Duodenal mucosa (tissue), 2 donors: ENCODE data around the gene GPD1L.
"Not testable (repeated sequence)": the region's sequence is repeated elsewhere in the genome, so short reads cannot be mapped to it uniquely, and the experiment has no call there.

Source experiments
- H3K27ac ChIP-seq: one replicate; pipeline ENCODE4 v1.7.0; 2013; ENCODE audit warnings: low read depth, low read length
- H3K27me3 ChIP-seq, 2 donors: one replicate each; pipeline ENCODE4 v1.7.0; 2013; ENCODE audit warnings: low read length in 2 of 2, control low read depth in 1 of 2; ENCODE audit not compliant: insufficient read depth in 2 of 2, control insufficient read depth in 1 of 2
- H3K36me3 ChIP-seq, 2 donors: one replicate each; pipeline ENCODE4 v1.7.0; 2013; ENCODE audit warnings: low read length in 2 of 2, control low read depth in 1 of 2; ENCODE audit not compliant: insufficient read depth in 2 of 2, control insufficient read depth in 1 of 2
- H3K4me1 ChIP-seq, 2 donors: one replicate each; pipeline ENCODE4 v1.7.0; 2013; ENCODE audit warnings: low read length in 2 of 2, control low read depth in 1 of 2; ENCODE audit not compliant: insufficient read depth in 2 of 2, control insufficient read depth in 1 of 2
- H3K4me3 ChIP-seq, 2 donors: one replicate each; pipeline ENCODE4 v1.7.0; 2013; ENCODE audit warnings: low read length in 2 of 2, low read depth in 1 of 2
- H3K9ac ChIP-seq, 2 donors: one replicate each; pipeline ENCODE4 v1.7.0; 2013; ENCODE audit warnings: low read length in 2 of 2, low read depth in 1 of 2
- H3K9me3 ChIP-seq, 2 donors: one replicate each; pipeline ENCODE4 v1.7.0; 2013; ENCODE audit warnings: low read length in 2 of 2, control low read depth in 1 of 2; ENCODE audit not compliant: control insufficient read depth in 1 of 2

GPD1L gene

GRCh38 chr3:32190556-32190955 lies 84.1 kb downstream of the GPD1L start:
- not testable (repeated sequence) for H3K9me3 ChIP-seq, H3K27ac ChIP-seq, H3K9ac ChIP-seq, H3K36me3 ChIP-seq, H3K4me1 ChIP-seq, H3K27me3 ChIP-seq, H3K4me3 ChIP-seq

DNA sequence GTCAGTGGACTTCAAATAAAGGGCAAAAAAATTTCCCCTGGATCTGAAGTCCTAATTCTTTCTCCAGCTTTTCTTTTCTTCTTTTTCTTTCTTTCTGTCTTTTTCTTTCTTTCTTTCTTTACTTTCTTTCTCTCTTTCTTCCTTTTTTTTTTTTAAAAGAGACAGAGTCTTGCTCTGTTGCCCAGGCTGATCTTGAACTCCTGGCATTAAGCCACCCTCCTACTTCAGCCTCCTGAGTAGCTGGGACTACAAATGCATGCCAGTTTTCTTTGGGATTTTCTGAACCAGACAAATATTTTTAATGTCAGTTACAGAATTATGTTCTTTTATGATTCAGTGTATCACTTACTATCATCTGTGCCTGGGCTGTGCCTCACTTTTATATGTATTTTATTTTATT lies 86.7 kb downstream of the GPD1L start:
- Histone ChIP-seq H3K4me3 (no peak overlapping the region), H3K9ac (no peak overlapping the region), H3K9me3 (no peaks in the 10 kb centered on the region), H3K27ac (no peak overlapping the region), H3K36me3 (no peaks in the 10 kb centered on the region), H3K27me3 (peaks cover 0 to 7% of the 10 kb centered on the region in 2 donors), H3K4me1 (no peaks in the 10 kb centered on the region)

- Histone ChIP-seq H3K9ac (no peak overlapping the region), H3K4me1 (no peaks in the 10 kb centered on the region), H3K4me3 (no peak overlapping the region), H3K36me3 (no peaks in the 10 kb centered on the region), H3K27ac (no peak overlapping the region), H3K27me3 (peaks cover 0 to 7% of the 10 kb centered on the region in 2 donors), H3K9me3 (no peaks in the 10 kb centered on the region)
Measured at GRCh38 chr3:32194653-32195052, 88.2 kb downstream of the GPD1L start.

DNA sequence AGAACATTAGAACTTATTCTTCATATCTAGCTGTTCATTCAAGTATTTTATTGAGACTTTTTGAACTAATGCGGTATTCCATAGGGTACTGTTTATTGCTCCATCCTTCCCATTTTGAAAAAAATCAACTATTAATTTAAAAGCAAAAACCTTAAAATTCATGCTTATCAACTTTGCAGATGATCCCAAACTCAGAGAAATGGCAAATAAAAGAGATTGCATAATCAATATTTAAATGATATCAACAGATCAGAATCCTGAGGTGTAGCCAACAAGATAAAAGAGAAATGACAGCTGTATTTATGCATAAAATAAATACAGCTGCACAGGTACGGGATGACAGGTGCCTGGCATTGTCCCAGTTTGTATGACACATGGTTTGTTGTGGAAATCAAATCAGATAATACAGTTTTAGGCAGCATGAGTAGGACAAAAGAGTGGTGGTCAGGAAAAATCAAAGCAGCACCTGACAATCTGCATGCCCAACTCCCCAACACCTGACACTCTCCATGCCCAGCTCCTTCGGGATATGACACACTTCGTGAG lies 89.6 kb downstream of the GPD1L start:
- Histone ChIP-seq H3K4me3 (no peak overlapping the region), H3K9ac (no peak overlapping the region), H3K9me3 (no peaks in the 10 kb centered on the region), H3K27ac (no peak overlapping the region), H3K4me1 (no peaks in the 10 kb centered on the region), H3K27me3 (peaks cover 0 to 7% of the 10 kb centered on the region in 2 donors), H3K36me3 (no peaks in the 10 kb centered on the region)

DNA sequence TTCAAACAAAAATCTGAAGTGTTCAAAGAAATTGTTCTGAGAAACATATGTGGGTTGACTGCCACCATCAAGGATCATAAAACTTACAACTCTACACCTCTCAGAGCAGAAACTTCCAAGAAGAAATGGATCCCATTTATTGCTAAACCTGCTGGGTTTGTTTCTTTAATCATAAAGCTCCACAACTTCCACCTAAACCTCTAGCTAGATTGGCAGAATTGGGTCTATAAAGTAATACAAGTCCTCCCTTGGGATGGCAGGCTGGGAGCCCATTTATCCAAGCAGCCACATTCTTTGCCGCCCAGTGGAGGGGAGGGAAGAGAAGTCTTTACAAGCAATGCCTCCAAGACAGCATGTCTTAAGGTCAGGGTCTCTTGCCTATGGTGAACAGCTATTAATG lies 91.6 kb downstream of the GPD1L start:
- H3K36me3 ChIP-seq = no peaks in the 10 kb centered on the region
- peaks cover 0 to 7% of the 10 kb centered on the region in 2 donors for H3K27me3 ChIP-seq
- no peaks in the 10 kb centered on the region for H3K4me1 ChIP-seq
- H3K9me3 ChIP-seq = no peaks in the 10 kb centered on the region
- no peak overlapping the region for H3K27ac ChIP-seq
- H3K4me3 ChIP-seq = no peak overlapping the region
- H3K9ac ChIP-seq = no peak overlapping the region

DNA sequence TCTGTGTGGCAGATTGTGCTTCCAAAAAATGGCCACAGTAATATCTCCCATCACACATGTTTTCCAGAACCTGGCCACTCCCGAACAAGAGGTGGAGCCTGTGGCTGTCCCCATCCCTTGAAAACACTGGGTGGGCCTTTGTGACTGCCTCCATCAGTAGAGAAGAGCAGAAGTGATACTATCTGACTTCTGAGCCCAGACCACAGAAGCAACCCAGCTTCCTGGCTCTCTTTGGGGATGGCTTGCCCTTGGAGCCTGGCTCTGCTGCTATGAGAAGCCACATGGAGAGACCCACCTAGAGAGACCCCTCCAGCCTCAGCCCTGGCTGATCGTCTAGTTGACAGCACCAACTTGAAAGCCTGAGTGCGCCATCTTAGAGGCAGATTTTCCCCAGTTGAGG lies 92.3 kb downstream of the GPD1L start:
- Histone ChIP-seq H3K27ac (no peak overlapping the region), H3K4me3 (no peak overlapping the region), H3K9ac (no peak overlapping the region), H3K4me1 (no peaks in the 10 kb centered on the region), H3K36me3 (no peaks in the 10 kb centered on the region), H3K27me3 (peaks cover 0 to 7% of the 10 kb centered on the region in 2 donors), H3K9me3 (no peaks in the 10 kb centered on the region)

DNA sequence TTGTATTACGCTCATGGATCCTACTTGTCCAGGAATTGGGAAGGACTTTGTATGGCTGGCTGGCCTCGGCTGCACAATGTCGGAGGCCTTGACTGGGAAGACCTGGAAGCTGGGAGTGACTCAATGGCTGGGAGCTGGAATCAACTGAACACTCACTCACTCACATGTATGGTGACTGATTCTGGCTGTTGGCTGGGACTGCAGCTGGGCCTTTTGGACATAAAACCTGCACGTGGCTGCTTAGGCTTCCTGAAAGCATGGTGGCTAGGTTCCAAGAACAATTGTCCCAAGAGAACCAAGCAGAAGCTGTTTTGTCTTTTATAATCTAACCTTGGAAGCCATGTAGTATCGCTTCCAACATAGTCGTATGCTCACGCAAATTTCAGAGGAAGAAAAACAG lies 94.1 kb downstream of the GPD1L start:
- Histone ChIP-seq H3K9ac (no peak overlapping the region), H3K27me3 (peaks cover 0 to 7% of the 10 kb centered on the region in 2 donors), H3K27ac (no peak overlapping the region)

DNA sequence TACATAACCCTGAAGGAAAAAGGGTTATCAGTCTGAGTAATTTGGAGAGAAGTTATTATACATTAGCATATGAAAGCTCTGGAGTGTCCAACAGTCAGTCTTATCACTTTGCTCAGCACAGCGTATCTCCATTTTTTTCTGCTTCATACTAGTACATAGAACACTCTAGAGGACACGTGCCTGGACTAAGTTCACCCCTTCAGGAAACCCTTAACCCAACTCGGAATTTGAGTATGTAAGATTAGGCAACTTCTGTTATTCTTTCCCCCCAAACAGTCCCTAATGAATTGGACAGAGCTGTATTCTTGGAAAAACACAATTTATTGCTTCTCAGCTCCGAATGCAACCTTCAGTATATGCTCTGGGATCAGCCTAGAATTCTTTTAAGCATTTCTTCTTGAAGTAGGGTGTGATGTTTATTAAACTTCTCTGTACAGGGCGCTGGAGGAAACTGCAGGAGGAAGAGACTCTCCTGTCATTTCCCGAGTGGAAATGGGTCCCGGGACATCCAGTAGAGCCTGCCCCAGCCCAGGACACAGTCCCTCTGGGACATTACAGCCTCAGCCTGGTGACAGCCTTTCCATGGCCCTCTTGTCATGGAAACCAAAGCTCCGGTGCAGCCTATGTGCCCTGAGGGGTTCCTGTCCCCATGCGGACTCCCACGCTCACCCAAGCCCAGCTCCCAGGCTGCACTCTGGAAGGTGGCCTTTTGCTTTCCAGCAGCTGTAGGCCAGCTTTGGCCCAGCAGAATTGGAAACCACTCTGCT lies 94.8 kb downstream of the GPD1L start:
- no peak overlapping the region for H3K27ac ChIP-seq
- H3K4me3 ChIP-seq = no peak overlapping the region
- H3K27me3 ChIP-seq = peaks cover 0 to 6% of the 10 kb centered on the region in 2 donors
- H3K9ac ChIP-seq = no peak overlapping the region
- no peaks in the 10 kb centered on the region for H3K36me3 ChIP-seq
- H3K9me3 ChIP-seq = no peaks in the 10 kb centered on the region
- no peaks in the 10 kb centered on the region for H3K4me1 ChIP-seq

More for the DNA sequence above, 94.1 kb downstream of the GPD1L start:
- H3K4me1 ChIP-seq = no peaks in the 10 kb centered on the region
- no peaks in the 10 kb centered on the region for H3K9me3 ChIP-seq
- no peaks in the 10 kb centered on the region for H3K36me3 ChIP-seq
- H3K4me3 ChIP-seq = no peak overlapping the region

DNA sequence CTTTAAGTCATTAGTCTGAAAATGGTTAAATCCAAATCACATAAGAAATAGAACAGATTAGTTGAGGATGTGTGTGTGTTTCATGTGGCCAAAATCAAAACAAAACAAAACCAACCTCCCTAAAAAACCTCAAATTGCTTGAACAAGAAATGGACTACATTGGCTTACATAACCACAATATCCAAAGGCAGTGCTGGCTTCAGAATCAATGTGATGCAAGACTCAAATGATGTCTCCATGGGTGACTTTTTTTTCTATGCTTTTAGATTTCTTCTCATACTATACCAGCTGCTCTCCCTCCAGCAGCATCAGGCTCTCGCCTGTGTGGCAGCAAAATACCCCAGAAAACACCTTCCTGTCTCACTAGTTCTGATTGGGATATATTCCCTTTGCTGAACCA lies 96.1 kb downstream of the GPD1L start:
- Histone ChIP-seq H3K9me3 (no peaks in the 10 kb centered on the region), H3K27me3 (no peaks in the 10 kb centered on the region), H3K9ac (no peak overlapping the region), H3K4me3 (no peak overlapping the region), H3K27ac (no peak overlapping the region), H3K36me3 (no peaks in the 10 kb centered on the region), H3K4me1 (no peaks in the 10 kb centered on the region)

- Histone ChIP-seq H3K4me1 (no peaks in the 10 kb centered on the region), H3K27me3 (no peaks in the 10 kb centered on the region), H3K4me3 (no peak overlapping the region), H3K36me3 (no peaks in the 10 kb centered on the region), H3K9me3 (no peaks in the 10 kb centered on the region), H3K9ac (no peak overlapping the region), H3K27ac (no peak overlapping the region)
Measured at GRCh38 chr3:32203854-32204253, 97.4 kb downstream of the GPD1L start.
